ENCODE measurements around the gene TMEM184B. TPM values are rescaled to one million over a fixed set of nuclear protein-coding genes. Genes with fewer than 3 reads are reported as not detected.

Gene TMEM184B
- total and polyA plus RNA-seq, 10 of the 15 experiments (the other 5 are each of a cell fraction or from before 2014, with no cell fraction given) = 0.56 to 22.4 (median 7.9) TPM

- in situ Hi-C loops (cut with MboI) = no loop called here
- Histone ChIP-seq H3K4me2 (ENCODE audit: control insufficient read depth, insufficient read depth) (peak within 1 kb of the TSS; percentile 97), H2AFZ (ENCODE audit: control insufficient read depth, low read depth, low read length) (peak within 1 kb of the TSS; percentile 90), H3K9me3 (replicated peaks; ENCODE audit: control insufficient read depth, insufficient read depth, low read length) (no peaks in the 10 kb centered on the region), H3K4me3 (peak within 1 kb of the TSS; percentile 82), H4K20me1 (ENCODE audit: control insufficient read depth, insufficient read depth) (no peaks in the 10 kb centered on the region), H3K27ac (ENCODE audit: control insufficient read depth, insufficient read depth) (peak within 1 kb of the TSS; percentile 85), H3K4me1 (ENCODE audit: control insufficient read depth, insufficient read depth, low read length) (peaks cover 32% of the 10 kb centered on the region), H3K79me2 (ENCODE audit: control insufficient read depth, insufficient read depth, low read length) (peaks cover 47% of the 10 kb centered on the region), H3K36me3 (ENCODE audit: control insufficient read depth in 2 of 2, insufficient read depth in 2 of 2, low read length in 1 of 2) (peaks cover 2 to 11% of the 10 kb centered on the region in 2 experiments; a peak in 2 of 4 replicates), H3K9ac (ENCODE audit: control insufficient read depth, insufficient read depth, low read length) (peak within 1 kb of the TSS; percentile 89), H3K27me3 (replicated peaks in 1 of 2; ENCODE audit: control insufficient read depth in 2 of 2, insufficient read depth in 2 of 2, low read length in 1 of 2) (no peaks in the 10 kb centered on the region)
- RAD21 ChIA-PET (ENCODE audit: unreplicated experiment) = interaction anchor here (1.2 kb wide), 1 partner anchor 12 kb away, joined by 3 read pairs; no protein-coding TSS in a partner anchor
- no peak for DNase-seq (ENCODE audit: low read depth, low spot score)
- intact Hi-C loops (cut with micrococcal nuclease; ENCODE audit: unreplicated experiment) = no loop called here
- 6% methylated on average over 11 of the region's 98 CpGs for WGBS (ENCODE audit: insufficient coverage, insufficient replicate concordance, low lambda C conversion rate, missing lambda C conversion rate)
- SMC1A ChIA-PET (ENCODE audit: uncharacterized antibody, unreplicated experiment) = interaction anchor here (0.5 to 1.1 kb wide), 4 partner anchors 10 to 81 kb away, joined by 3 to 4 read pairs (median 3); no protein-coding TSS in a partner anchor
- ATAC-seq = peak; percentile 45
- FAIRE-seq = no peak
- CTCF ChIA-PET = interaction anchor here (0.6 to 1.6 kb wide), 3 partner anchors 11 to 55 kb away, joined by 3 to 5 read pairs (median 3); no protein-coding TSS in a partner anchor
- no TSS peak for BruUV-seq (replicated peaks)
- POLR2A ChIA-PET = no interaction called here
- TF ChIP-seq EGR1 (IDR thresholded peaks at IDR 0.05; ENCODE audit: borderline replicate concordance in 1 of 2, low read depth in 2 of 2, low read length in 2 of 2) (peak in 1 of 2 experiments; percentile 40; a peak in 1 of 3 replicates), NR2C1 (IDR thresholded peaks at IDR 0.05) (no peak), E2F4 (IDR thresholded peaks at IDR 0.05; ENCODE audit: low read depth, low read length) (no peak), YY1 (IDR thresholded peaks at IDR 0.05; ENCODE audit: low read depth, low read length) (peak; percentile 42; the same call in 1 of the 2 replicates), IKZF2 (IDR thresholded peaks at IDR 0.05) (no peak), RELB (IDR thresholded peaks at IDR 0.05; ENCODE audit: low read depth) (peak; percentile 28; the same call in 1 of the 2 replicates), POLR2A (IDR thresholded peaks at IDR 0.05; ENCODE audit: low read depth, low read length) (peak; percentile 26; the same call in 1 of the 2 replicates), ATF7 (IDR thresholded peaks at IDR 0.05; ENCODE audit: low read depth) (peak; percentile 61), SUZ12 (IDR thresholded peaks at IDR 0.05; ENCODE audit: unreplicated experiment) (no peak), NBN (IDR thresholded peaks at IDR 0.05) (no peak), USF2 (IDR thresholded peaks at IDR 0.05; ENCODE audit: borderline replicate concordance, low read depth, low read length) (no peak), PKNOX1 (IDR thresholded peaks at IDR 0.05) (no peak), POLR2AphosphoS2 (IDR thresholded peaks at IDR 0.05; ENCODE audit: low read depth, low read length) (no peak), RB1 (IDR thresholded peaks at IDR 0.05; ENCODE audit: borderline replicate concordance) (peak; percentile 20; the same call in 1 of the 2 replicates)
Observed at GRCh38 chr22:38317122-38317994, 44.5 kb upstream of the TMEM184B start, which contains the start of gene CSNK1E. TSS of gene CSNK1E (minus strand) at chr22:38317433. CDS start at chr22:38314157, 3,276 bp downstream.

Data from GM12878 (cell line).